ENCODE data around the gene NCAPG2. TPM values are rescaled to one million over a fixed set of nuclear protein-coding genes. Genes with fewer than 3 reads are reported as not detected.

Gene NCAPG2
- total and polyA plus RNA-seq, 2 of the 13 experiments (the other 11 are each of a cell fraction or from before 2014, with no cell fraction given): 15.1 to 30.7 TPM

- TF ChIP-seq, protein P1, sequence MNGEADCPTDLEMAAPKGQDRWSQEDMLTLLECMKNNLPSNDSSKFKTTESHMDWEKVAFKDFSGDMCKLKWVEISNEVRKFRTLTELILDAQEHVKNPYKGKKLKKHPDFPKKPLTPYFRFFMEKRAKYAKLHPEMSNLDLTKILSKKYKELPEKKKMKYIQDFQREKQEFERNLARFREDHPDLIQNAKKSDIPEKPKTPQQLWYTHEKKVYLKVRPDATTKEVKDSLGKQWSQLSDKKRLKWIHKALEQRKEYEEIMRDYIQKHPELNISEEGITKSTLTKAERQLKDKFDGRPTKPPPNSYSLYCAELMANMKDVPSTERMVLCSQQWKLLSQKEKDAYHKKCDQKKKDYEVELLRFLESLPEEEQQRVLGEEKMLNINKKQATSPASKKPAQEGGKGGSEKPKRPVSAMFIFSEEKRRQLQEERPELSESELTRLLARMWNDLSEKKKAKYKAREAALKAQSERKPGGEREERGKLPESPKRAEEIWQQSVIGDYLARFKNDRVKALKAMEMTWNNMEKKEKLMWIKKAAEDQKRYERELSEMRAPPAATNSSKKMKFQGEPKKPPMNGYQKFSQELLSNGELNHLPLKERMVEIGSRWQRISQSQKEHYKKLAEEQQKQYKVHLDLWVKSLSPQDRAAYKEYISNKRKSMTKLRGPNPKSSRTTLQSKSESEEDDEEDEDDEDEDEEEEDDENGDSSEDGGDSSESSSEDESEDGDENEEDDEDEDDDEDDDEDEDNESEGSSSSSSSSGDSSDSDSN (CRISPR knock-in tag; IDR thresholded peaks at IDR 0.05): peak; percentile 45; the same call in 1 of the 2 replicates
- no peak for TF ChIP-seq ZMYM2 (CRISPR knock-in tag; IDR thresholded peaks at IDR 0.05)
- peak; percentile 41; the same call in 1 of the 2 replicates for TF ChIP-seq GATAD2A (CRISPR knock-in tag; IDR thresholded peaks at IDR 0.05)
- TF ChIP-seq ZNF572 (CRISPR knock-in tag; IDR thresholded peaks at IDR 0.05): no peak
- TF ChIP-seq, protein P2, sequence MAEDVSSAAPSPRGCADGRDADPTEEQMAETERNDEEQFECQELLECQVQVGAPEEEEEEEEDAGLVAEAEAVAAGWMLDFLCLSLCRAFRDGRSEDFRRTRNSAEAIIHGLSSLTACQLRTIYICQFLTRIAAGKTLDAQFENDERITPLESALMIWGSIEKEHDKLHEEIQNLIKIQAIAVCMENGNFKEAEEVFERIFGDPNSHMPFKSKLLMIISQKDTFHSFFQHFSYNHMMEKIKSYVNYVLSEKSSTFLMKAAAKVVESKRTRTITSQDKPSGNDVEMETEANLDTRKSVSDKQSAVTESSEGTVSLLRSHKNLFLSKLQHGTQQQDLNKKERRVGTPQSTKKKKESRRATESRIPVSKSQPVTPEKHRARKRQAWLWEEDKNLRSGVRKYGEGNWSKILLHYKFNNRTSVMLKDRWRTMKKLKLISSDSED (CRISPR knock-in tag; IDR thresholded peaks at IDR 0.05): no peak
- no peak for TF ChIP-seq LCORL (IDR thresholded peaks at IDR 0.05)
- 0 out of 2 replicates have a peak, but pooled peaks have one; percentile 50 for TF ChIP-seq LCORL (CRISPR knock-in tag; IDR thresholded peaks at IDR 0.05)
- no peak for TF ChIP-seq POLR2A (IDR thresholded peaks at IDR 0.05; ENCODE audit: insufficient read depth in 1 of 2, low read depth in 2 of 2, low read length in 2 of 2)
- TF ChIP-seq ZNF24 (IDR thresholded peaks at IDR 0.05): no peak
- TF ChIP-seq SALL1 (CRISPR knock-in tag; IDR thresholded peaks at IDR 0.05): peak; percentile 64
- no peak for TF ChIP-seq ATF1 (CRISPR knock-in tag; IDR thresholded peaks at IDR 0.05)
- 0 out of 4 replicates have a peak, but pooled peaks of 1 of the 2 experiments have one; percentile 21 for TF ChIP-seq REST (IDR thresholded peaks at IDR 0.05; ENCODE audit: borderline replicate concordance in 1 of 2, low read depth in 1 of 2, low read length in 2 of 2)
- TF ChIP-seq ZNF609 (CRISPR knock-in tag; IDR thresholded peaks at IDR 0.05; ENCODE audit: borderline replicate concordance): no peak
- TF ChIP-seq ZEB1 (IDR thresholded peaks at IDR 0.05; ENCODE audit: insufficient replicate concordance, low read depth): peak; percentile 82
- TF ChIP-seq ZNF224 (CRISPR knock-in tag; IDR thresholded peaks at IDR 0.05): 0 out of 2 replicates have a peak, but pooled peaks have one; percentile 39
Measured at GRCh38 chr7:158585721-158586498, 118.7 kb downstream of the NCAPG2 start (continued).

Measured in HepG2 (cell line).